Panc1 (cell line): ENCODE data around the gene CACNA1E. TPM values are rescaled to one million over a fixed set of nuclear protein-coding genes. Genes with fewer than 3 reads are reported as not detected.

Experiments used
- ATAC-seq: fragments of 200-7000 bp; cut with Tn5 transposase; 2 replicates; pipeline ENCODE4 v1.9.1; 2020; ENCODE audit warnings: mild to moderate bottlenecking, moderate library complexity
- BruUV-seq: library from RNA; stranded (reverse); fragments of 400-500 nt; replicated peaks from 2 replicates; lab custom pipeline; 2021; lab: Mats Ljungman, UMichigan
- CTCF ChIA-PET: fragments of 300-600 bp; sonication (Branson Sonifier 250); formaldehyde crosslinking; loops from one replicate; lab custom pipeline; 2022; ENCODE audit warnings: antibody characterized with exemption; lab: Charles Lee
- POLR2A ChIA-PET: fragments of 300-600 bp; sonication (Branson Sonifier 250); formaldehyde crosslinking; loops from one replicate; lab custom pipeline; 2022; ENCODE audit warnings: antibody characterized with exemption; lab: Charles Lee
- DNase-seq: peaks from one replicate; pipeline ENCODE4 v3.0.0-alpha.2; 2010; ENCODE audit warnings: low read depth, low spot score
- H3K27ac ChIP-seq: 2 replicates; pipeline ENCODE4 v1.5.1; 2011; ENCODE audit warnings: mild to moderate bottlenecking, low read length, inconsistent platforms
- H3K27me3 ChIP-seq: fragments of 200-500 bp; sonication (Bioruptor generic); 2 replicates; pipeline ENCODE4 v1.6.0; 2014; ENCODE audit warnings: low read length, inconsistent platforms; ENCODE audit not compliant: control insufficient read depth, insufficient read depth
- H3K36me3 ChIP-seq: fragments of 200-500 bp; sonication (Bioruptor generic); 2 replicates; pipeline ENCODE4 v1.5.1; 2014; ENCODE audit warnings: inconsistent platforms, mild to moderate bottlenecking, low read length, moderate library complexity; ENCODE audit not compliant: control insufficient read depth, insufficient read depth
- H3K4me1 ChIP-seq: 2 replicates; pipeline ENCODE4 v1.5.1; 2011; ENCODE audit warnings: inconsistent platforms, mild to moderate bottlenecking, low read length, moderate library complexity; ENCODE audit not compliant: control insufficient read depth, insufficient read depth
- H3K4me3 ChIP-seq, 2 experiments: 2 replicates each; pipeline ENCODE4 v1.5.1; 2011 to 2012; ENCODE audit warnings: low read depth in 2 of 2, low read length in 2 of 2, mild to moderate bottlenecking in 2 of 2, inconsistent platforms in 1 of 2, moderate library complexity in 1 of 2
- H3K9me3 ChIP-seq: fragments of 200-500 bp; sonication (Bioruptor generic); 2 replicates; pipeline ENCODE4 v1.5.1; 2014; ENCODE audit warnings: low read depth, mild to moderate bottlenecking, inconsistent platforms, low read length, moderate library complexity; ENCODE audit not compliant: control insufficient read depth, insufficient read depth
- CTCF ChIP-seq: fragments of 450-650 bp; IDR thresholded peaks from 2 replicates; pipeline ENCODE4 v1.5.1; 2017; ENCODE audit warnings: mild to moderate bottlenecking
- POLR2AphosphoS5 ChIP-seq: IDR thresholded peaks from 2 replicates; pipeline ENCODE4 v1.6.1; 2012; ENCODE audit warnings: mild to moderate bottlenecking, low read depth, low read length, moderate library complexity
- REST ChIP-seq, 2 experiments: IDR thresholded peaks; 2 replicates each; pipeline ENCODE4 v1.6.1; 2011 to 2012; ENCODE audit warnings: low read depth in 2 of 2, control low read depth in 1 of 2, low read length in 1 of 2, mild to moderate bottlenecking in 1 of 2, moderate library complexity in 1 of 2; ENCODE audit not compliant: insufficient read depth in 1 of 2
- SIN3A ChIP-seq: IDR thresholded peaks from 2 replicates; pipeline ENCODE4 v1.6.1; 2012; ENCODE audit warnings: low read depth, mild to moderate bottlenecking, low read length, moderate library complexity, borderline replicate concordance; ENCODE audit not compliant: insufficient read depth
- TCF7L2 ChIP-seq: IDR thresholded peaks from 2 replicates; pipeline ENCODE4 v1.6.1; 2011; ENCODE audit warnings: mild to moderate bottlenecking, low read depth, low read length, inconsistent platforms
- in situ Hi-C: cut with HindIII; loops from 2 replicates; pipeline ENCODE4 v1.10.0; 2016; ENCODE audit warnings: low sequenced_read_pairs, low pct_unique_long_range_greater_than_20kb
- intact Hi-C: fragments of 100-400 bp; cut with micrococcal nuclease; formaldehyde crosslinking; loops from one replicate; pipeline ENCODE4 v1.10.0; 2022; ENCODE audit not compliant: unreplicated experiment
- total RNA-seq: library from RNA; stranded (reverse); gene quantifications from one replicate; pipeline ENCODE4 v1.2.1, GENCODE V29; 2021; ENCODE audit not compliant: unreplicated experiment

The CACNA1E gene
- total RNA-seq, 1 experiment from 2014 or later = not detected

GRCh38 chr1:181791721-181792120 is 308.4 kb downstream of the CACNA1E start:
- no peak for ATAC-seq
- Histone ChIP-seq H3K9me3 (no peaks in the 10 kb centered on the region), H3K27me3 (peaks cover 4% of the 10 kb centered on the region; the same call in 1 of the 2 replicates), H3K4me1 (no peaks in the 10 kb centered on the region), H3K27ac (no peak overlapping the region), H3K4me3 (no peak overlapping the region), H3K36me3 (no peaks in the 10 kb centered on the region)
- no TSS peak for BruUV-seq
- intact Hi-C loops = no loop called here
- TF ChIP-seq CTCF (no peak), TCF7L2 (no peak), REST (IDR thresholded peaks at IDR 0.05; ENCODE audit: insufficient read depth in 1 of 2, low read depth in 2 of 2, low read length in 1 of 2) (no peak), SIN3A (no peak), POLR2AphosphoS5 (no peak)
- POLR2A ChIA-PET = no interaction called here
- no peak for DNase-seq
- in situ Hi-C loops = no loop called here
- CTCF ChIA-PET = no interaction called here

- H3K4me3 ChIP-seq = no peak overlapping the region
- peaks cover 4% of the 10 kb centered on the region; the same call in 1 of the 2 replicates for H3K27me3 ChIP-seq
- intact Hi-C loops = no loop called here
- no peak overlapping the region for H3K27ac ChIP-seq
- H3K9me3 ChIP-seq = no peaks in the 10 kb centered on the region
- no peak for DNase-seq
- TF ChIP-seq CTCF (no peak), REST (IDR thresholded peaks at IDR 0.05; ENCODE audit: insufficient read depth in 1 of 2, low read depth in 2 of 2, low read length in 1 of 2) (no peak), SIN3A (no peak), TCF7L2 (no peak), POLR2AphosphoS5 (no peak)
- POLR2A ChIA-PET = no interaction called here
- CTCF ChIA-PET = no interaction called here
- BruUV-seq = no TSS peak
- no peaks in the 10 kb centered on the region for H3K4me1 ChIP-seq
- in situ Hi-C loops = no loop called here
- ATAC-seq = no peak
- no peaks in the 10 kb centered on the region for H3K36me3 ChIP-seq
Measured at GRCh38 chr1:181793831-181794230, 310.5 kb downstream of the CACNA1E start.
